Measurements from ENCODE around the gene NPPB. TPM values are rescaled to one million over a fixed set of nuclear protein-coding genes. Genes with fewer than 3 reads are reported as not detected.

NPPB gene
- total and polyA plus RNA-seq, 2 donors from 2014 or later = not detected

DNA sequence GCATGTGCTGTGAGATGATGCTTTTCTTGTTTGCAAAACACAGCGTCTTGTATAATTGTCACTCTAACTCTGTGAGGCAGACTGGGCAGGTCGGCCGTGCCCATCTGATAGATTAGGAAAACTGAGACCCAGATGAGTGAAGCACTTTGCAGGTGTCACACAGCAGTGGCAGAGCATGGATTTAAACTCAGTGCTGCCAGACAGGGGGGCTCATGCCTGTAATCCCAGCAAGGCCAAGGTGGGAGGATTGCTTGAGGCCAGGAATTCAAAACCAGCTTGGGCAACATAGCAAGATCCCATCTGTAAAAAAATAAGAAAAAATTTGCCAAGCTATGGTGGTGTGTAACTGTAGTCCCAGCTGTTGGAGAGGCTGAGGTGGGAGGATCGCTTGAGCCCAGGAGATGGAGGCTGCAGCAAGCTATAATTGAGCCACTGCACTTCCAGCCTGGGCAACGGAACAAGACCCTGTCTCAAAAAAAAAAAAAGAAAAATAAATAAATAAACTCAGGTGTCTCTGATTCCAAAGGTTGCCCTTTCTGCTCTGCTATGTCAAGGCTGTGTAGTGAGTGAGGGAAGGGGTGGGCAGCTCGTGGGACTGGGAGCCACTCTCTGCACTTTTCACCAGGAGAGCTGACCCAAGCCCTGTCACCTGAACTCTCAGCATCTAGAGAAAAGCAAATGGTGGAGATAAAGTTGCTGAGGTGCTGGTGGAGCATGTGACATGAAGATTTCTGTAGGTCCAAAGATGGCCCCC lies 32.9 kb upstream of the NPPB start:
- Histone ChIP-seq H3K4me3 (ENCODE audit: low read length in 3 of 3) (no peak overlapping the region), H3K4me1 (ENCODE audit: control insufficient read depth in 2 of 3, insufficient read depth in 2 of 3, low read depth in 1 of 3, low read length in 3 of 3) (no peaks in the 10 kb centered on the region), H3K27me3 (ENCODE audit: control insufficient read depth, insufficient read depth, low read length) (no peaks in the 10 kb centered on the region), H3K27ac (ENCODE audit: low read depth in 2 of 2, low read length in 2 of 2) (no peak overlapping the region), H3K9ac (ENCODE audit: low read length in 3 of 3) (no peak overlapping the region), H3K36me3 (ENCODE audit: control insufficient read depth in 2 of 3, insufficient read depth in 3 of 3, low read length in 3 of 3) (no peaks in the 10 kb centered on the region), H3K9me3 (ENCODE audit: control insufficient read depth in 2 of 3, insufficient read depth in 1 of 3, low read length in 3 of 3) (no peaks in the 10 kb centered on the region)
- FAIRE-seq = no peak
- TF ChIP-seq, protein P1, sequence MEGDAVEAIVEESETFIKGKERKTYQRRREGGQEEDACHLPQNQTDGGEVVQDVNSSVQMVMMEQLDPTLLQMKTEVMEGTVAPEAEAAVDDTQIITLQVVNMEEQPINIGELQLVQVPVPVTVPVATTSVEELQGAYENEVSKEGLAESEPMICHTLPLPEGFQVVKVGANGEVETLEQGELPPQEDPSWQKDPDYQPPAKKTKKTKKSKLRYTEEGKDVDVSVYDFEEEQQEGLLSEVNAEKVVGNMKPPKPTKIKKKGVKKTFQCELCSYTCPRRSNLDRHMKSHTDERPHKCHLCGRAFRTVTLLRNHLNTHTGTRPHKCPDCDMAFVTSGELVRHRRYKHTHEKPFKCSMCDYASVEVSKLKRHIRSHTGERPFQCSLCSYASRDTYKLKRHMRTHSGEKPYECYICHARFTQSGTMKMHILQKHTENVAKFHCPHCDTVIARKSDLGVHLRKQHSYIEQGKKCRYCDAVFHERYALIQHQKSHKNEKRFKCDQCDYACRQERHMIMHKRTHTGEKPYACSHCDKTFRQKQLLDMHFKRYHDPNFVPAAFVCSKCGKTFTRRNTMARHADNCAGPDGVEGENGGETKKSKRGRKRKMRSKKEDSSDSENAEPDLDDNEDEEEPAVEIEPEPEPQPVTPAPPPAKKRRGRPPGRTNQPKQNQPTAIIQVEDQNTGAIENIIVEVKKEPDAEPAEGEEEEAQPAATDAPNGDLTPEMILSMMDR (IDR thresholded peaks at IDR 0.05; ENCODE audit: borderline replicate concordance, extremely low read depth, insufficient read depth) = no peak
- no peak for DNase-seq
- intact Hi-C loops (cut with DNase I) = loop anchor here (5.0 kb wide), 1 partner anchor 54 kb away; no protein-coding TSS in a partner anchor

DNA sequence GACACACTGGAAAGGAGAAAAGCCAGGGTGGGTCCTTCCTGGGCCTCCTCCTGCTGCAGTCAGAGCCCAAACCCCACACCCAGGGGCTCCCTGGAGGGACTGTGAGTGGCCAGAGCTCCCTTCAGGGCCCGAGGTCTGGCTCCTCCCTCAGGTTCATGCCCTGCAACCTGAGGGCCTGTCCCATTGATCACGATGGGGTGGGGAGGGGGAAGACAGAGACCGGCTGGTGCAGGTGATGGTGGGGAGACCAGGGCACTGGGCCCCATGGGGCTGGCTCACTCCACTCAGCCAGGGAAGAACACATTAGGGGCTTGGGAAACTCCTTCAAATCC lies 30.1 kb upstream of the NPPB start:
- Histone ChIP-seq H3K27me3 (ENCODE audit: control insufficient read depth, insufficient read depth, low read length) (no peaks in the 10 kb centered on the region), H3K4me3 (ENCODE audit: low read length in 3 of 3) (no peak overlapping the region), H3K27ac (ENCODE audit: low read depth in 2 of 2, low read length in 2 of 2) (no peak overlapping the region), H3K9ac (ENCODE audit: low read length in 3 of 3) (no peak overlapping the region), H3K36me3 (ENCODE audit: control insufficient read depth in 2 of 3, insufficient read depth in 3 of 3, low read length in 3 of 3) (no peaks in the 10 kb centered on the region), H3K4me1 (ENCODE audit: control insufficient read depth in 2 of 3, insufficient read depth in 2 of 3, low read depth in 1 of 3, low read length in 3 of 3) (no peaks in the 10 kb centered on the region), H3K9me3 (ENCODE audit: control insufficient read depth in 2 of 3, insufficient read depth in 1 of 3, low read length in 3 of 3) (no peaks in the 10 kb centered on the region)
- intact Hi-C loops (cut with DNase I) = no loop called here
- TF ChIP-seq, protein P1 (IDR thresholded peaks at IDR 0.05; ENCODE audit: borderline replicate concordance, extremely low read depth, insufficient read depth) = no peak
- DNase-seq (no peak), FAIRE-seq (no peak)

DNA sequence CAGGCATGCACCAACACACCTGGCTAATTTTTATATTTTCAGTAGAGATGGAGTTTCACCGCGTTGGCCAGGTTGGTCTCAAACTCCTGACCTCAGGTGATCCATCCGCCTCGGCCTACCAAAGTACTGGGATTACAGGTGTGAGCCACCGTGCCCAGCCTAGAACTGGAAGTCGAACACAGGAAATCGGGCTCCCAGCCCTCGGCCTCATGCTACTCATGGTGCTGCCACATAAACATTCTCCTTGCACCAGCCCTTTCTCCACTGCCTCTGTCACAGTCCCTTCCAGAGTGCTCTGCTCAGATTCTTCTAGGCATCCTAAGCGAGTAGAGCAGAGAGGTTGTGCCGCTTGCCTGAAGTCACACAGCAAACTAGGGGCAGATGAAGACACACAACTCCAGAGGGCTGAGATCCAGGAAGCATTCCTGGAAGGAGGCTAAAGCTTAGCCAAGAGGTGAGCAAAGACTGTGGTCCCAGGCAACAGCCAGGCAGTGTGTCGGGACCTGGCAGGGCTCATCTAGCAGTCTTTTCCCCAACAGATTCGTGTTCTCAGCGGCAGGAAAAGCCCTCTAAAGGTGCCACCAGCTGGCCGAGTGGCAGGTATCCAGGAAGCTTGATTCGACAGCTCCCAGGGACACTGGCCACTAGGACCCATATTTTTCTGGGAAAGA lies 29.6 kb upstream of the NPPB start:
- no peaks in the 10 kb centered on the region for H3K36me3 ChIP-seq (ENCODE audit: control insufficient read depth in 2 of 3, insufficient read depth in 3 of 3, low read length in 3 of 3)
- H3K9ac ChIP-seq (ENCODE audit: low read length in 3 of 3) = no peak overlapping the region
- TF ChIP-seq, protein P1 (IDR thresholded peaks at IDR 0.05; ENCODE audit: borderline replicate concordance, extremely low read depth, insufficient read depth) = no peak
- no peak for DNase-seq
- no peaks in the 10 kb centered on the region for H3K9me3 ChIP-seq (ENCODE audit: control insufficient read depth in 2 of 3, insufficient read depth in 1 of 3, low read length in 3 of 3)
- H3K27ac ChIP-seq (ENCODE audit: low read depth in 2 of 2, low read length in 2 of 2) = no peak overlapping the region
- H3K27me3 ChIP-seq (ENCODE audit: control insufficient read depth, insufficient read depth, low read length) = no peaks in the 10 kb centered on the region
- FAIRE-seq = no peak
- H3K4me3 ChIP-seq (ENCODE audit: low read length in 3 of 3) = no peak overlapping the region
- intact Hi-C loops (cut with DNase I) = no loop called here
- H3K4me1 ChIP-seq (ENCODE audit: control insufficient read depth in 2 of 3, insufficient read depth in 2 of 3, low read depth in 1 of 3, low read length in 3 of 3) = no peaks in the 10 kb centered on the region

All from kidney (tissue), 14 donors.